GM23338 (cell line): ENCODE results near the gene TMEM238.

Experiments used
- CTCF ChIP-seq, 2 experiments: fragments of 200-600 bp in 1 of 2; sonication (generic) in 1 of 2; conservative IDR thresholded peaks; 2 replicates each; pipeline versions ENCODE4 v1.5.1 to v1.6.1; 2016 to 2017; ENCODE audit warnings: antibody characterized with exemption in 2 of 2, low read depth in 2 of 2, mild to moderate bottlenecking in 2 of 2, moderate library complexity in 1 of 2
- EZH2 ChIP-seq: fragments of 200-600 bp; sonication (generic); IDR thresholded peaks from one replicate; pipeline ENCODE4 v1.8.0; 2017; ENCODE audit warnings: antibody characterized with exemption, mild to moderate bottlenecking, low read depth; ENCODE audit not compliant: unreplicated experiment

DNA sequence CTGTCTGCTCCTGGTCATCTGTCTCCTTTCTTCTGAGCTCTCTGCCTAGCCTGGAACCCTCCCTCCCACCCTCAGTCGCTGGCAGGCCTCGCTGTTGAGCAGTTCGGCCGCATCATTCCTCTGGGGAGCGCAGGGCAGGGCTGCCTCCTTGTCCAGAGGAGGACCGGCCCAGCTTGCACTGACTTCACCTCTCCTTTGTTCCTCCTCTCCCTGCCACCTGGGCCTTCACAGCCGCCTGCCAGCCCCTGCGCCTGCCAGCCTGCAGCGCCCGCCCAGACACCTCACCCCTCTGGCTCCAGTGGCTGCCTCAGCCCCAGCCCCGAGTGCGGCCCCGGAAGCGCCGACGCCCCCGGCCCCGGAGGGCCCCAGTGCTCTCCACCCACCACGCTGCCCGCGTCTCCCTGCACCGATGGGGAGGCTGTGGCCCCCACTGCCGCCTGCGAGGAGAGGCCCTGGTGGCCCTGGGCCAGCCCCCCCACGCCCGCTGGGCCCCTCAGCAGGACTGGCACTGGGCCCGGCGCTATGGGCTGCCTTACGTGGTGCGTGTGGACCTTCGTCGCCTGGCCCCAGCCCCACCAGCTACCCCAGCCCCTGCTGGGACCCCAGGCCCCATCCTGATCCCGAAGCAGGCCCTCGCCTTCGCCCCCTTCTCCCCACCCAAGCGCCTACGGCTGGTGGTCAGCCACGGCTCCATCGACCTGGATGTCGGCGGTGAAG, 37.2 kb downstream of the TMEM238 start:
- TF ChIP-seq CTCF (conservative IDR thresholded peaks at IDR 0.05; ENCODE audit: low read depth in 2 of 2) = no peak
- no peak for TF ChIP-seq EZH2
